NB4 (cell line): ENCODE measurements around the gene KATNAL2.

Experiments used
- CTCF ChIP-seq: IDR thresholded peaks from one replicate; pipeline ENCODE4 v1.5.1; 2012; ENCODE audit warnings: low read depth, low read length
- MAX ChIP-seq: IDR thresholded peaks from 2 replicates; pipeline ENCODE4 v1.6.1; 2011; ENCODE audit warnings: low read depth, low read length
- POLR2A ChIP-seq: IDR thresholded peaks from 2 replicates; pipeline ENCODE4 v1.6.1; 2011; ENCODE audit warnings: mild to moderate bottlenecking; ENCODE audit not compliant: insufficient read length; ENCODE audit errors: extremely low read depth

GRCh38 chr18:47141289-47141688 is 223.9 kb downstream of the KATNAL2 start:
- no peak for TF ChIP-seq CTCF
- no peak for TF ChIP-seq POLR2A
- TF ChIP-seq MAX, result no peak
